Muscle of arm (tissue), 12 donors: ENCODE measurements around the gene NWD2. TPM values are rescaled to one million over a fixed set of nuclear protein-coding genes. Genes with fewer than 3 reads are reported as not detected.
"Not testable (repeated sequence)": the region's sequence is repeated elsewhere in the genome, so short reads cannot be mapped to it uniquely, and the experiment has no call there.

Experiments used
- DNase-seq: peaks from one replicate; pipeline ENCODE4 v3.0.0-alpha.2; 2013
- polyA plus RNA-seq, 12 donors: library from polyadenylated mRNA; unstranded; fragments of 120-200 nt; gene quantifications; one replicate each; pipeline ENCODE4 v1.2.1, GENCODE V29; 2013; ENCODE audit not compliant: insufficient read length in 12 of 12

Gene NWD2
- polyA plus RNA-seq, 12 donors: 0.04 to 0.40 (median 0.06) TPM; not detected in 4

DNA sequence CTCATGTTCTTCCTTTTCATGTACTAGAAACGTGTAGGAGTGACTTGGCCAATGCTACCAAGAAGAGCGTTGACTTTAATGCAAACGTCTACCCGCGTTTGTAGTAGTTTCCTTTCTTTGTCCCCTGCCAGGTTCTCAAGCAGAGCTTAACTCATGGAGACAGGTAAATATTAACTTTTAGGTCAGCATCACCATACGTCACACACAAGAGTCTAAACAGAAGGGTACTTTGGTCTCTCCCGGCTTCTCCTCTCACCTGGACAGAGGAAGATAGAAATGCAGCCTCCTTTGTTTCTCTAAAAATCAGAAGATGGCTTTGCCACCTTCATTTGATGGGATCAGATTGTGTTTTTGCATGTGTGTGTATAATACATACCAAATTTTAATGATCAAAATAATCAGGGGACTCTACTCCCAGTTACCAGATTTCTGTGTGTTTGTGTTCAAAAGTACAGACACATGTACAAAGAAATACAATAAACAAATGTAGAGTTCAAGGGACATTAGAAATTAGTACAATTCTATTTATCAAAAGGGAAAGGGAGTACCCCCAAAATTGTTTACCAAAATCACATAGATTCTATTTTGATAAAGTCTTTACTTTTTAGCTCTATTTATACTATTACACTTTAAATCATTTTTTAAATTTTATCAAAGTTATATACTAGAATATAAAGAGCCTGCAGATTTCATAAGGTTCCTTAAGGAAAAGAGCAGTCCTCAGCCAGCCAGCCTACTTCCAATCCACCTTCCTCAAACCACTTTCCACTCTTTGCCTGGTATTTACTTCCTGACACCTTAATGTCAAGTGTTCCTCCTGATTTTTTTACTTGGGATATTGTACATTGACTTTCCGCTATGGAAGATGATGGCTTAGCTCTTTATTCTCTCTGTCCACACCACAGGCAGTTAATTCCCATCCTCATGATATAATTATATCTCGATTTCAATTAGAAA is 246.1 kb downstream of the NWD2 start:
- DNase-seq: no peak

DNA sequence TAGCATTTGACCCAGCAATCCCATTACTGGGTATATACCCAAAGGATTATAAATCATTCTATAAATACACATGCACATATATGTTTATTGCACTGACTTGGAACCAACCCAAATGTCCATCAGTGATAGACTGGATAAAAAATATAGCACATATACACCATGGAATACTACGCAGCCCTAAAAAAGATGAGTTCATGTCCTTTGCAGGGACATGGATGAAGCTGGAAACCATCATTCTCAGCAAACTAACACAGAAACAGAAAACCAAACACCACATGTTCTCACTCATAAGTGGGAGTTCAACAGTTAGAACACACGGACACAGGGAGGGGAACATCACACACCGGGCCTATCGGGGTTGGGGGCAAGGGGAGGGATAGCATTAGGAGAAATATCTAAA is 250.8 kb downstream of the NWD2 start:
- not testable (repeated sequence) for DNase-seq
